ENCODE results near the gene AFTPH.

- no peak for TF ChIP-seq MAX (IDR thresholded peaks at IDR 0.05)
- no peak for TF ChIP-seq REST (IDR thresholded peaks at IDR 0.05; ENCODE audit: low read depth)
- TF ChIP-seq USF1 (IDR thresholded peaks at IDR 0.05) = no peak
- TF ChIP-seq EP300 (IDR thresholded peaks at IDR 0.05; ENCODE audit: borderline replicate concordance) = no peak
- TF ChIP-seq RAD21 (IDR thresholded peaks at IDR 0.05; ENCODE audit: low read depth) = no peak
- no peak for TF ChIP-seq CEBPB (IDR thresholded peaks at IDR 0.05)
- no peak for TF ChIP-seq TEAD4 (IDR thresholded peaks at IDR 0.05)
- no peak for TF ChIP-seq YY1 (IDR thresholded peaks at IDR 0.05; ENCODE audit: low read depth)
- no peak for TF ChIP-seq TCF12 (IDR thresholded peaks at IDR 0.05; ENCODE audit: low read depth)
- no peak for TF ChIP-seq CREB1 (IDR thresholded peaks at IDR 0.05; ENCODE audit: low read depth)
Measured at GRCh38 chr2:64517511-64517884, 6.6 kb upstream of the AFTPH start.
